HCT116 (cell line): Measurements from ENCODE around the gene DTWD1. TPM values are rescaled to one million over a fixed set of nuclear protein-coding genes. Genes with fewer than 3 reads are reported as not detected.

Experiments used
- ATAC-seq: fragments of 200-7000 bp; cut with Tn5 transposase; 2 replicates; pipeline ENCODE4 v1.9.1; 2020; ENCODE audit warnings: mild to moderate bottlenecking, moderate library complexity
- BruUV-seq: library from RNA; stranded (reverse); fragments of 400-500 nt; replicated peaks from 2 replicates; lab custom pipeline; 2021; lab: Mats Ljungman, UMichigan
- CTCF ChIA-PET: fragments of 300-600 bp; sonication (Branson Sonifier 250); formaldehyde crosslinking; loops from one replicate; lab custom pipeline; 2021; ENCODE audit warnings: antibody characterized with exemption; lab: Charles Lee
- POLR2A ChIA-PET: fragments of 300-600, 350-600 bp; sonication (Branson Sonifier 250); formaldehyde crosslinking; loops from one replicate; lab custom pipeline; 2021; ENCODE audit warnings: antibody characterized with exemption; lab: Charles Lee
- RAD21 ChIA-PET, 2 experiments: fragments of 300-600 bp; sonication (Branson Sonifier 250); formaldehyde crosslinking; loops; one replicate each; lab custom pipeline; 2023; ENCODE audit warnings: low total read pairs in 2 of 2; ENCODE audit not compliant: uncharacterized antibody in 2 of 2, unreplicated experiment in 2 of 2, low non-redundant PET in 1 of 2; lab: Charles Lee
- DNase-seq: peaks from one replicate; pipeline ENCODE4 v3.0.0-alpha.2; 2010; ENCODE audit warnings: low read depth, low spot score
- H2AFZ ChIP-seq: fragments of 200-600 bp; shearing (Covaris generic), sonication (generic); 2 replicates; pipeline ENCODE4 v1.6.1; 2017; ENCODE audit warnings: low read depth, mixed run types, mixed read lengths, antibody characterized with exemption, low read length; ENCODE audit not compliant: poor library complexity, severe bottlenecking
- H3K27ac ChIP-seq: 2 replicates; pipeline ENCODE4 v1.5.1; 2012; ENCODE audit warnings: low read depth, low read length
- H3K27me3 ChIP-seq: fragments of 200-600 bp; sonication (generic); 2 replicates; pipeline ENCODE4 v1.6.1; 2016; ENCODE audit warnings: mixed run types, low read length, mixed read lengths; ENCODE audit not compliant: insufficient read depth
- H3K36me3 ChIP-seq, 2 experiments: fragments of 200-500 bp in 1 of 2; fragments of 200-600 bp in 1 of 2; sonication (Bioruptor generic) in 1 of 2; sonication (generic) in 1 of 2; 2 replicates each; pipeline versions ENCODE4 v1.5.1 to v1.6.1; 2014 to 2016; ENCODE audit warnings: low read length in 2 of 2, inconsistent platforms in 1 of 2, mixed read lengths in 1 of 2, mixed run types in 1 of 2; ENCODE audit not compliant: insufficient read depth in 2 of 2, control insufficient read depth in 1 of 2
- H3K4me1 ChIP-seq, 2 experiments: fragments of 200-600 bp in 1 of 2; sonication (generic) in 1 of 2; 2 replicates each; pipeline versions ENCODE4 v1.5.1 to v1.6.1; 2012 to 2017; ENCODE audit warnings: low read length in 2 of 2, inconsistent platforms in 1 of 2, mild to moderate bottlenecking in 1 of 2, mixed read lengths in 1 of 2, mixed run types in 1 of 2, moderate library complexity in 1 of 2; ENCODE audit not compliant: insufficient read depth in 2 of 2, control insufficient read depth in 1 of 2
- H3K4me2 ChIP-seq: fragments of 200-600 bp; sonication (generic); 2 replicates; pipeline ENCODE4 v1.6.1; 2017; ENCODE audit warnings: mixed run types, low read length, mixed read lengths
- H3K4me3 ChIP-seq, 2 experiments: fragments of 200-600 bp in 1 of 2; sonication (generic) in 1 of 2; replicated peaks in 1 of 2; 2 replicates each; pipeline ENCODE4 v1.5.1; 2011 to 2016; ENCODE audit warnings: low read length in 2 of 2, control low read depth in 1 of 2, low read depth in 1 of 2, mild to moderate bottlenecking in 1 of 2, mixed read lengths in 1 of 2, mixed run types in 1 of 2
- H3K79me2 ChIP-seq: fragments of 200-600 bp; sonication (generic); 2 replicates; pipeline ENCODE4 v1.6.1; 2017; ENCODE audit warnings: mild to moderate bottlenecking, mixed run types, low read length, moderate library complexity, mixed read lengths; ENCODE audit not compliant: insufficient read depth
- H3K9ac ChIP-seq: fragments of 200-600 bp; sonication (generic); 2 replicates; pipeline ENCODE4 v1.6.1; 2016; ENCODE audit warnings: low read length, mixed read lengths
- H3K9me2 ChIP-seq: fragments of 200-600 bp; sonication (generic), shearing (Covaris generic); 2 replicates; pipeline ENCODE4 v1.6.1; 2017; ENCODE audit warnings: mixed run types, mild to moderate bottlenecking, moderate library complexity; ENCODE audit not compliant: insufficient read depth
- H3K9me3 ChIP-seq, 2 experiments: fragments of 200-500 bp in 1 of 2; fragments of 200-600 bp in 1 of 2; sonication (Bioruptor generic) in 1 of 2; sonication (generic) in 1 of 2; 2 replicates each; pipeline ENCODE4 v1.6.1; 2014 to 2017; ENCODE audit warnings: low read length in 2 of 2, mixed read lengths in 2 of 2, inconsistent platforms in 1 of 2, low read depth in 1 of 2, mild to moderate bottlenecking in 1 of 2, mixed run types in 1 of 2, moderate library complexity in 1 of 2; ENCODE audit not compliant: control insufficient read depth in 1 of 2, insufficient read depth in 1 of 2
- H4K20me1 ChIP-seq: fragments of 200-600 bp; sonication (generic), shearing (Covaris generic); 2 replicates; pipeline ENCODE4 v1.6.1; 2017; ENCODE audit warnings: mixed run types, mild to moderate bottlenecking, moderate library complexity; ENCODE audit not compliant: insufficient read depth
- CBX3 ChIP-seq: IDR thresholded peaks from 2 replicates; pipeline ENCODE4 v1.6.1; 2012; ENCODE audit warnings: low read depth
- CTCF ChIP-seq, 3 experiments: fragments of 200-600 bp in 1 of 3; sonication (generic) in 1 of 3; IDR thresholded peaks in 2 of 3; conservative IDR thresholded peaks in 1 of 3; 2 replicates each; pipeline ENCODE4 v1.5.1; 2012 to 2017; ENCODE audit warnings: low read depth in 2 of 3, low read length in 2 of 3, antibody characterized with exemption in 1 of 3, borderline replicate concordance in 1 of 3, control low read depth in 1 of 3, mild to moderate bottlenecking in 1 of 3, mixed read lengths in 1 of 3, mixed run types in 1 of 3, moderate library complexity in 1 of 3; ENCODE audit not compliant: insufficient read depth in 1 of 3
- EZH2phosphoT487 ChIP-seq: fragments of 200-600 bp; IDR thresholded peaks from 2 replicates; pipeline ENCODE4 v1.6.1; 2018; ENCODE audit warnings: antibody characterized with exemption, borderline replicate concordance
- FOSL1 ChIP-seq: IDR thresholded peaks from 2 replicates; pipeline ENCODE4 v1.6.1; 2012; ENCODE audit warnings: low read depth
- JUND ChIP-seq: IDR thresholded peaks from 2 replicates; pipeline ENCODE4 v1.6.1; 2012
- POLR2A ChIP-seq: IDR thresholded peaks from 2 replicates; pipeline ENCODE4 v1.7.0; 2011; ENCODE audit warnings: borderline replicate concordance; ENCODE audit not compliant: insufficient read depth, insufficient read length; ENCODE audit errors: extremely low read depth
- POLR2AphosphoS5 ChIP-seq: IDR thresholded peaks from 2 replicates; pipeline ENCODE4 v1.6.1; 2011; ENCODE audit warnings: mild to moderate bottlenecking, low read depth, low read length, moderate library complexity
- RAD21 ChIP-seq: IDR thresholded peaks from 2 replicates; pipeline ENCODE4 v1.6.1; 2012; ENCODE audit warnings: low read depth, mild to moderate bottlenecking
- REST ChIP-seq: IDR thresholded peaks from 2 replicates; pipeline ENCODE4 v1.6.1; 2012; ENCODE audit warnings: low read depth
- SIN3A ChIP-seq: IDR thresholded peaks from 2 replicates; pipeline ENCODE4 v1.6.1; 2012; ENCODE audit warnings: low read depth
- SP1 ChIP-seq: IDR thresholded peaks from 2 replicates; pipeline ENCODE4 v1.6.1; 2012; ENCODE audit warnings: low read depth
- SRF ChIP-seq: IDR thresholded peaks from 2 replicates; pipeline ENCODE4 v1.6.1; 2012; ENCODE audit warnings: low read depth
- TCF7L2 ChIP-seq: IDR thresholded peaks from 2 replicates; pipeline ENCODE4 v1.7.0; 2011; ENCODE audit warnings: borderline replicate concordance, inconsistent platforms; ENCODE audit not compliant: insufficient read depth, insufficient read length; ENCODE audit errors: extremely low read depth
- YY1 ChIP-seq: IDR thresholded peaks from 2 replicates; pipeline ENCODE4 v1.6.1; 2011; ENCODE audit warnings: low read length, low read depth, moderate library complexity, mild to moderate bottlenecking; ENCODE audit not compliant: insufficient replicate concordance; ENCODE audit errors: extremely low read depth
- ZBTB33 ChIP-seq: IDR thresholded peaks from 2 replicates; pipeline ENCODE4 v1.6.1; 2011; ENCODE audit warnings: mild to moderate bottlenecking, low read length, moderate library complexity; ENCODE audit not compliant: insufficient replicate concordance; ENCODE audit errors: extremely low read depth
- ZFX ChIP-seq: fragments of 450-650 bp; IDR thresholded peaks from 2 replicates; pipeline ENCODE4 v1.6.1; 2017
- ZNF274 ChIP-seq: fragments of 200-500 bp; sonication (Bioruptor generic); IDR thresholded peaks from 2 replicates; pipeline ENCODE4 v1.6.1; 2014; ENCODE audit warnings: mild to moderate bottlenecking, low read depth, low read length, inconsistent platforms
- intact Hi-C: fragments of 100-400 bp; cut with micrococcal nuclease; formaldehyde crosslinking; loops from 2 replicates; pipeline ENCODE4 v1.10.0; 2022
- total RNA-seq: library from RNA; stranded (reverse); gene quantifications from one replicate; pipeline ENCODE4 v1.2.1, GENCODE V29; 2021; ENCODE audit not compliant: unreplicated experiment
- TF ChIP-seq, protein P1 (sequence below): IDR thresholded peaks from 2 replicates; pipeline ENCODE4 v1.6.1; 2012

Gene DTWD1
- total RNA-seq, 1 experiment from 2014 or later: 34.5 TPM

- no peak overlapping the region for H3K4me2 ChIP-seq
- H3K4me3 ChIP-seq: no peak overlapping the region
- no peaks in the 10 kb centered on the region for H3K9me2 ChIP-seq
- no peak overlapping the region for H3K9ac ChIP-seq
- no peaks in the 10 kb centered on the region for H3K36me3 ChIP-seq
- no peaks in the 10 kb centered on the region for H3K27me3 ChIP-seq
- BruUV-seq: no TSS peak
- intact Hi-C loops: no loop called here
- ATAC-seq: no peak
- no peaks in the 10 kb centered on the region for H3K79me2 ChIP-seq
- RAD21 ChIA-PET: no interaction called here
- H4K20me1 ChIP-seq: no peaks in the 10 kb centered on the region
- H3K9me3 ChIP-seq: no peaks in the 10 kb centered on the region
- no peak overlapping the region for H3K27ac ChIP-seq
- no peak overlapping the region for H2AFZ ChIP-seq
- POLR2A ChIA-PET: no interaction called here
- H3K4me1 ChIP-seq: no peaks in the 10 kb centered on the region
- DNase-seq: no peak
- CTCF ChIA-PET: no interaction called here
- no peak for TF ChIP-seq RAD21
- no peak for TF ChIP-seq POLR2A
- TF ChIP-seq JUND: no peak
- TF ChIP-seq EZH2phosphoT487: no peak
- no peak for TF ChIP-seq CBX3
- TF ChIP-seq, protein P1, sequence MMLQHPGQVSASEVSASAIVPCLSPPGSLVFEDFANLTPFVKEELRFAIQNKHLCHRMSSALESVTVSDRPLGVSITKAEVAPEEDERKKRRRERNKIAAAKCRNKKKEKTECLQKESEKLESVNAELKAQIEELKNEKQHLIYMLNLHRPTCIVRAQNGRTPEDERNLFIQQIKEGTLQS: no peak
- TF ChIP-seq ZBTB33: no peak
- no peak for TF ChIP-seq SP1
- TF ChIP-seq TCF7L2: no peak
- TF ChIP-seq FOSL1: no peak
- no peak for TF ChIP-seq POLR2AphosphoS5
- TF ChIP-seq YY1: no peak
- TF ChIP-seq CTCF (IDR thresholded peaks at IDR 0.05 in 2 of 3, conservative IDR thresholded peaks at IDR 0.05 in 1 of 3; ENCODE audit: borderline replicate concordance in 1 of 3, insufficient read depth in 1 of 3, low read depth in 2 of 3, low read length in 2 of 3): no peak
- TF ChIP-seq SRF: no peak
- no peak for TF ChIP-seq ZFX
- TF ChIP-seq ZNF274: no peak
- no peak for TF ChIP-seq REST
- TF ChIP-seq SIN3A: no peak
Observed at GRCh38 chr15:49610157-49610918, 10.5 kb upstream of the DTWD1 start.
